GM04504 (cell line): ENCODE results near the gene IFIT3.
"Not testable (repeated sequence)": the region's sequence is repeated elsewhere in the genome, so short reads cannot be mapped to it uniquely, and the experiment has no call there.

Source experiments
- DNase-seq: peaks from one replicate; pipeline ENCODE4 v3.0.0-alpha.2; 2012; ENCODE audit warnings: low read depth

The IFIT3 gene

DNA sequence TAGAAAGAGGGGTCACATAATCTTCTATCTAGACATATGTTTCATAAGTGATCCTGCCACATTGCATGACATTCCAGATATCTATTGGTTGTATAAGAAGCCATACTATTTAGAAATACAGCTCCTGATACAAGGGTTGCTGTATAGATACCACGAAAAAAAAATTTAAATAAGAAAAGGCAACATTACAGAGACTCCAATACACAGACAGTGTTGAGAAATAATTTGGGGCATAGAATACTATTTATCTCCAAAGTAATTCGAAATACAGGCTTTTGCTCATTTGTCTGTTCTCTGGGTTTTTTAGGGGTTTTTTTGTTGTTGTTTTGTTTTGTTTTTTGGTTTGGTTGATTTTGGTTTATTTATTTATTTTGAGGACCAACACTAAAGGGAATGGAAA, 23.4 kb upstream of the IFIT3 start:
- DNase-seq: no peak

DNA sequence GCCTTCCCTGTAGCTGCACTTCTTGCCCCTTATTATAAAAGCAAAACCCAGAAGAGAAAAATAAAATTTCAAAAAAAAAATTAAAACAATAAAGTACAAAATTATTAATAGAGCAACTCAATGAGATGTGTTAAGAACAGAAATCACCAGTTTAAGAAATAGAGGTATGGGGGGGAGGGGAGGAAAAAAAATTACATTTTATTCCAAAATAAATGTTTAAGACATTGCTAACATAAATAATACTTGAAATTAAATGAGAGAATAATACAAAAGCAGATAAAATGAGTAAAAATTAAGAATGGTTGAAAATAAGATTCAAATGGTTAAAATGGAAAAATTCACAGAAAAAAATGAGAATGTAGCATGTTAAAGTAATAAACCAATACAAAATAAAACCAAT, 22.9 kb upstream of the IFIT3 start:
- DNase-seq: no peak

DNA sequence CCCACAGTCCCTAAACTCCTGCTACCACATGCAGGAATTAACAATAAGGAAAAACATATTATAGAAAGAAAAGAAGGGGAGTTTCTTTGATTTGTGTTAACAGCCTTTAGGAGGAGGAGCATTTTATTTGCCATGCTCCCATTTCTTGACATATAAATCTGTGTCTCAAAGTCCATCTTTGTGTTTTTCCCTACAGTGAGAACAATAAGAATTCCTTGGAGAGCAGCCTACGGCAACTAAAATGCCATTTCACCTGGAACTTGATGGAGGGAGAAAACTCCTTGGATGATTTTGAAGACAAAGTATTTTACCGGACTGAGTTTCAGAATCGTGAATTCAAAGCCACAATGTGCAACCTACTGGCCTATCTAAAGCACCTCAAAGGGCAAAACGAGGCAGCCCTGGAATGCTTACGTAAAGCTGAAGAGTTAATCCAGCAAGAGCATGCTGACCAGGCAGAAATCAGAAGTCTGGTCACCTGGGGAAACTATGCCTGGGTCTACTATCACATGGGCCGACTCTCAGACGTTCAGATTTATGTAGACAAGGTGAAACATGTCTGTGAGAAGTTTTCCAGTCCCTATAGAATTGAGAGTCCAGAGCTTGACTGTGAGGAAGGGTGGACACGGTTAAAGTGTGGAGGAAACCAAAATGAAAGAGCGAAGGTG, 21.9 kb upstream of the IFIT3 start:
- no peak for DNase-seq

DNA sequence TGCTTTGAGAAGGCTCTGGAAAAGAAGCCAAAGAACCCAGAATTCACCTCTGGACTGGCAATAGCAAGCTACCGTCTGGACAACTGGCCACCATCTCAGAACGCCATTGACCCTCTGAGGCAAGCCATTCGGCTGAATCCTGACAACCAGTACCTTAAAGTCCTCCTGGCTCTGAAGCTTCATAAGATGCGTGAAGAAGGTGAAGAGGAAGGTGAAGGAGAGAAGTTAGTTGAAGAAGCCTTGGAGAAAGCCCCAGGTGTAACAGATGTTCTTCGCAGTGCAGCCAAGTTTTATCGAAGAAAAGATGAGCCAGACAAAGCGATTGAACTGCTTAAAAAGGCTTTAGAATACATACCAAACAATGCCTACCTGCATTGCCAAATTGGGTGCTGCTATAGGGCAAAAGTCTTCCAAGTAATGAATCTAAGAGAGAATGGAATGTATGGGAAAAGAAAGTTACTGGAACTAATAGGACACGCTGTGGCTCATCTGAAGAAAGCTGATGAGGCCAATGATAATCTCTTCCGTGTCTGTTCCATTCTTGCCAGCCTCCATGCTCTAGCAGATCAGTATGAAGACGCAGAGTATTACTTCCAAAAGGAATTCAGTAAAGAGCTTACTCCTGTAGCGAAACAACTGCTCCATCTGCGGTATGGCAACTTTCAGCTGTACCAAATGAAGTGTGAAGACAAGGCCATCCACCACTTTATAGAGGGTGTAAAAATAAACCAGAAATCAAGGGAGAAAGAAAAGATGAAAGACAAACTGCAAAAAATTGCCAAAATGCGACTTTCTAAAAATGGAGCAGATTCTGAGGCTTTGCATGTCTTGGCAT, 21.1 kb upstream of the IFIT3 start:
- no peak for DNase-seq

DNA sequence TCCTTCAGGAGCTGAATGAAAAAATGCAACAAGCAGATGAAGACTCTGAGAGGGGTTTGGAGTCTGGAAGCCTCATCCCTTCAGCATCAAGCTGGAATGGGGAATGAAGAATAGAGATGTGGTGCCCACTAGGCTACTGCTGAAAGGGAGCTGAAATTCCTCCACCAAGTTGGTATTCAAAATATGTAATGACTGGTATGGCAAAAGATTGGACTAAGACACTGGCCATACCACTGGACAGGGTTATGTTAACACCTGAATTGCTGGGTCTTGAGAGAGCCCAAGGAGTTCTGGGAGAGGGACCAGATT, 20.6 kb upstream of the IFIT3 start:
- DNase-seq: no peak

DNA sequence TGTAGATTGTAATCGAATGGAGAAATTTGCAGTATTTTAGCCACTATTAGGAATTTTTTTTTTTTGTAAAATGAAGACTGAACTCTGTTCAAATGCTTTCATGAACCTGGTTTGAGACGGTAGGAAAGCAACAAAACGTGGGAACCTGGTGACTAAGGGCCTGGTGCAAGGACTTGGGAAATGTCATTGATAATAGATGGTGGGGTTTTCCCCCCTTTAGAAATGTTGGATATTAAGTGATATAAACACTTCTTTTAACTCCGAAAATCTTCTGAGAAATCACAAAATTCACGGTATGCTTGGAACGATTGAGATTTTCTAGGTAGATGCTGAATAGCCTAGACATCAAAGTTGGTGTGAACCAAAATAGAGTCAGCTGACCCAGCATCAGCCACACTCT, 19.5 kb upstream of the IFIT3 start:
- DNase-seq: no peak

DNA sequence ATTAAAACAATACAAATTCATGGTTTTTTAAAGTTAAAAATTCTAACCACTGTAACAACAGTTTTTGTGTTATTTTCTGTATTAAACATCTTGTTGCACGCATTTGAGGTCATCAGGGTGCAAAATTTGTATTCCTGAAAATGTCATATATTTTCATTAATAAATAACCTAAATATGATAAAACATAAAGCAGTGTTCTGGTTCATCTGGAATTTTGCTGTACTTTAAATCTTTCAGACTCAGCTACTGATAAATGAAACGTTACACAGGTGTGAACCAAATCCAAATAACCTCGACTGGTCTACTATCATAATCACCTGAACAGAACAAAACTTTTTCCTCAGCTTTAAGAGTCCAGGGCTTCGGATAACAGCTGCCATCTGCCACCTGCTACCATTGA, 19.1 kb upstream of the IFIT3 start:
- DNase-seq: no peak

DNA sequence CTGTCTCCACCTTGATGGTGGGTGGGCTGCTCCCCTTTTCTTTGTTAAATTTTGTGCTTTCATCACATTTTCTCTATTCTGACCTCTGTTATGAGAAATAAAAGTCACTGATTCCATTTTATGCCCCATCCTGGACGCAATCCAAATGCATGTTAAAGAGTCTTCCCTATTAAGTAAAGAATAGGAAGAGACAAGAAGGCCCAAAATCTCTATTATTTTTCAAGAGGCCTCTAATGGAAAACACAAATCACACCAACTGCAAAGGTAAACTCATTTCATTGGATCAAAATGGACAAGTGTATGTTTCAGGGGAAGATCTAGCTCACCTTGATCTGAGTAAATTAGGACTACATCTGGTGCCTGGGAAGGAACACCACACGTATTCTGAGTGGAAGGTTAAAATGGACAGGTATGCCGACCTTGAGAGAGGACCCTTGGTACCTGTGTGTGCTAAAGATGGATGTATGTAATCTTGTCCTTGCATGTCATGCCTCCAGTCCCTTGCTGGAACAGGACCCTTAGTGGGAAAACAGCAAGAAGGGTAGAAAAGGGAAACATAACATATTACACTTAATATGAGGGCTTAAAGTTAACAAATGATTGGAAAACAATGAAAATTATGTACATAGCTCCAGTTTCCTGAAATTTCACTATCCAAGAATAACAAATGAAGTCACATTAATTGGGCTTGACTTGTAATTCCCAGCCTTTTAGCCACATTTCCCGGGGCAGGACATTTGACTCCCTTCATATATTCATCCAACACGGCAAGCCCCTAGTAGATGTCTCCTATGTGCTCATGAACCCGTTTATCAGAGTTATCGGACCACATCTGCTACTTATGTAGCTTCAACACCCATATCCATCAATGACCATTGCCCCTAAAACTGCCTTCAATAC, 18.4 kb upstream of the IFIT3 start:
- no peak for DNase-seq

DNA sequence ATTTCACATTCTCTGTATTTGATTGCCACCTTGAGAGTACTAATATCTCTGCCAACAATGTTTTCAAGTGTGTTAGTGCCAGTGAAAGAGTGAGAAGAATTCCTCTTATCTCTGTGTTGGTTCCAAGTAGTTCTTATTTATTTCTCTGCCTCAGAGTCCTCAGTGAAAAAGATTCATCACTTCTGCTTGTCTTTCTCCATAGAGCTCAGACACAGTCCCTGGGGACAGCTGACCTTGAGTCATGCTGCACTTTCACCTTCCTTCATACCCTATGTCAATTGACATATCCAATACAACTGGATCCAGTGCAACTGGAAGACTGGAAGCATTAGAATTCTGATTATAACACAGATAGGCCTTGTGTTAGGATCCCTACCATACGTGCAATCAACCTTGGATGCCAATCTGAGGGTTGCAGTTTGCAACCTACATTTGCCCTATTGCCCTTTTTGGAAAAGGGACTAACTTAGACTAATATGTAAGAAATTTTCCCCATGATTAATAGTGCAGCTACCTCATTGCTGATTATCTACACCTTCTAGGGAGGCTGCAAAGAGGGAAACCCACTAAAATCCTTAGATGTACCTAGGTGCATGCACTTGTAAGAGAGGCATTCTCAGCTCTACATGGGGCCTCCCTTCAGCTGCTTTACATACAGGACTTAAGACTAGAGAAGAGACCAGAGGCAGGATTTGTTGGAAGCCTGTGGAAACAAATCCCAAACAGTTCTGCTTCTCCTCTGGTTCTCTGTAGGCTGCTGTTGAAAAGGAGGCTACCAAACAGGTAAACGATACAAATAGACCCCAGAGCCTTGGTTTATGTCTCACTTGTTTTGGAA, 17.5 kb upstream of the IFIT3 start:
- no peak for DNase-seq

DNA sequence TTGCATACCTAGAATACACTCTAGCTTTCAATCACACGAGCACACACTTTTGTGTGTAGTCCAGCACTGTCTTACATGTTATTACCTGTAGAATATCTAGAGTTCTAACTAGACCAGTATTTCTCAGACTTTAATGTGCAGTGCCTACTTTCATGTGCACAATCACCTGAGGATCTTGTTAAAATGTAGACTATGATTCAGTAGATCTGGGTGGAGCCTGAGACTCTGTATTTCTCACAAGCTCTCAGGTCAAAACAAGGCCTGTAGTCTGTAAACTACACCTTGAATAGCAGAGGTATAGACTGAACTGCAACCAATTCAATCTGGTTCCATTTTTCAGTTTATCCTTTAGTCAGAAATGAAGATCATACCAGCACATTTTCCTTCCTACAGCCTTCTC, 14.8 kb upstream of the IFIT3 start:
- no peak for DNase-seq

DNA sequence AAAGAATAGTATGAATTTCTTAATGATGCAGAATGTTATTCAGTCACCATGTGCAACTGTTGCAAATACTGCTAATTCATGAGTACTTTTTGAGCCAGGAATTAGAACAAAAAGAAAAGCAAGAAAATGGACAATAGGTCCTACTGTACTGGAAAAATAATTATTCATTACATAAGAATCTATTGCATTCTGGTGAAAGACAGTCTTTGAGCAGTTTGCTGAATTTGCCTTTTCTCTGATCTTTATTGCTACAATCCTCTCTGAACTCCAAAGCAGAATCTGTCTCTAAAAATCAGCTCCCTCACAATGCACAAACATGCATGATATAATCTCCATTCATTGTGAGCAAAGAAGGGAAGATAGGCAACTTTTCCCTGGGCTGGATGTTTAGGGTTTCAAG, 13.1 kb upstream of the IFIT3 start:
- no peak for DNase-seq

DNA sequence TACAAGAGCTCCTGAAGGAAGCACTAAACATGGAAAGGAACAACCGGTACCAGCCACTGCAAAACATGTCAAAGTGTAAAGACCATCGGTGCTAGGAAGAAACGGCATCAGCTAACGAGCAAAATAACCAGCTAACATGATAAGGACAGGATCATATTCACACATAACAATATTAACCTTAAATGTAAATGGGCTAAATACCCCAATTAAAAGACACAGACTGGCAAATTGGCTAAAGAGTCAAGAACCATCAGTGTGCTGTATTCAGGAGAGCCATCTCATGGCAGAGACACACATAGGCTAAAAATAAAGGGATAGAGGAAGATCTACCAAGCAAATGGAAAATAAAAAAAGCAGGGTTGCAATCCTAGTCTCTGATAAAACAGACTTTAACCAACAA, 9.8 kb upstream of the IFIT3 start:
- not testable (repeated sequence) for DNase-seq

DNA sequence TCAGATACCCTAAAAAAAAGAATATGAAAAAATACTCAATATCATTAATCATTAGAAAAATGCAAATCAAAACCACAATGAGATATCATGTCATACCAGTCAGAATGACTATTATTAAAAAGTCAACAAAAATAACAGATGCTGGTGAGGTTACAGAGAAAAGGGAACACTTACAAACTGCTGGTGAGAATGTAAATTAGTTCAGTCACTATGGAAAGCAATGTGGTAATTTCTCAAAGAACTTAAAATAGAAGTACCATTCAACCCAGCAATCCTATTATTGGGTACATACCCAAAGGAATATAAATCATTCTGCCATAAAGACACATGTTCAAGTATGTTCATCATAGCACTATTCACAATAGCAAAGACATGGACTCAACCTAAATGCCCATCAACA, 2.7 kb upstream of the IFIT3 start:
- DNase-seq: not testable (repeated sequence)

DNA sequence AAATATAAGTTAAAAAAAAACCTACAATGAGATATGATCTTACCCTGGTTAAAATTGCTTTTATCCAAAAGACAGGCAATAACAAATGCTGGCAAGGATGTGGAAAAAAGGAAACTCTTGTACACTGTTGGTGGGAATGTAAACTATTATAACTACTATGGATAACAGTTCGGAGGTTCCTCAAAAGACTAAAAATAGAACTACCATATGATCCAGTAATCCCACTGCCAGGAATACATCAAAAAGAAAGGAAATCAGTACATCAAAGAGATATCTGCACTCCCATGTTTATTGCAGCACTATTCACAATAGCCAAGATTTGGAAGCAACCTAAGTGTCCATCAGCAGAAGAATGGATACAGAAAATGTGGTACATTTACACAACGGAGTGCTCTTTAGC, 1.9 kb upstream of the IFIT3 start:
- not testable (repeated sequence) for DNase-seq

DNA sequence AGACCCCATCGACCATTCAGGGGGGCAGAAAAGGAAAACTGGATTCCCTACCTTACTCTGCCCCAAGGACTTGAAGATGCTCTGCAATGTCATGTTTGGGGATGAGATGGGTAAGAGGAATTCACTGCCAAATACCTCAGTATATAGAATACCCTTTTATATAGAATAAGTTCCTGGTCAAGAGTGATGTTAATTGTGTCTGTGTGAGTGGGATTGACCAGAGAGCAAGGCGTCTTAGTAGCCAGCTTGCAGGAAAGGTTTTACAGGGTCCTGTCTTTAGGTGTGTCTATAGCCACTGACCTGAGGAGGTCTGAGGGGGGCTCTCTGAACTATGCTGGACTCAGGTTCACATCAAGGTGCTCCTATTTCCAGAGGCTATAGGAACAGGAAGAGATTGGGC, 1.4 kb downstream of the IFIT3 start:
- no peak for DNase-seq

DNA sequence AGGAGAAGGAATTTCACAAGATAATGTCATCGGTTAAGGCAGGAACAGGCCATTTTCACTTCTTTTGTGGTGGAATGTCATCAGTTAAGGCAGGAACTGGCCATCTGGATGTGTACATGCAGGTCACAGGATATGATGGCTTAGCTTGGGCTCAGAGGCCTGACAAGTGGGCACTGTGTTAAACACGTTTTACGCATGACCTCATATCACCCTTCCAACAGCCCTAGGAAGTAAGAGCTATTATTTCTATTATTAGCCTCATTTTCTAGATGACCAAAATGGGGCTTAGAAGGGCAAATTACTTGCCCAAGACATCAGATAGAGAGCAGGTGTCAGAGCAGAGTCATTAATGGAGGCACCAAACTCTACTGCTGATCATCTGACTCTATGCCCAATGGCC, 2.2 kb downstream of the IFIT3 start:
- DNase-seq: not testable (repeated sequence)

DNA sequence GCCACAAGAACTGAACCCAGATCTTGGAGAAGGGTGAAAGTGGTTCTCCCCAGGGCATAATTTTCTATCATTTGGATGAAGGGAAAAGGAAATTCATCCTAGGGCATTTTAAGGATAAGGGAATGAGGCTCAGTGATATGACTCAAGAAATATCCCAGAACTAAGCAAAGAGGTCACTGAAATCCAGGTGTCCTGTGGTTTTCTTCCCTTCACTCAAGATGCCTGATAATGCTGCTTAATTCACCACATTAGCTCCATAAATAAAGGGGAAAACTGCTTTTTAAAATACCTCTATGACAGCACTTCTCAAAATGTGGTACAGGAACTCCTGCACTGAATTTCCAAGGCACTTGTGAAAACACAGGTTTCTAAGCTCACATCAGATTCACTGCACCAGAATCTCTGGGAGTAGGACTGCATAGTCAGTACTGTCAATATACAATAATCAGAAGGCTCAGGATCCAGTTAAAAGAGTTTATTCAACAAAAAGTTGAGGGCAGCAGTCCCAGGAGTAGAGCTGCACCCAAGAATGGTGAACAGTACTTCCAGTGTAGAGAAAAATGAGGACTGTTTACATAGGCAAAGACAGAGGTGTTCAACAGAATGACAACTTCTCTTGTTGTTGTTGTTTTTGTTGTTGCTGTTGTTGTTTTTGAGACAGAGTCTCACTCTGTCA, 2.9 kb downstream of the IFIT3 start:
- no peak for DNase-seq

DNA sequence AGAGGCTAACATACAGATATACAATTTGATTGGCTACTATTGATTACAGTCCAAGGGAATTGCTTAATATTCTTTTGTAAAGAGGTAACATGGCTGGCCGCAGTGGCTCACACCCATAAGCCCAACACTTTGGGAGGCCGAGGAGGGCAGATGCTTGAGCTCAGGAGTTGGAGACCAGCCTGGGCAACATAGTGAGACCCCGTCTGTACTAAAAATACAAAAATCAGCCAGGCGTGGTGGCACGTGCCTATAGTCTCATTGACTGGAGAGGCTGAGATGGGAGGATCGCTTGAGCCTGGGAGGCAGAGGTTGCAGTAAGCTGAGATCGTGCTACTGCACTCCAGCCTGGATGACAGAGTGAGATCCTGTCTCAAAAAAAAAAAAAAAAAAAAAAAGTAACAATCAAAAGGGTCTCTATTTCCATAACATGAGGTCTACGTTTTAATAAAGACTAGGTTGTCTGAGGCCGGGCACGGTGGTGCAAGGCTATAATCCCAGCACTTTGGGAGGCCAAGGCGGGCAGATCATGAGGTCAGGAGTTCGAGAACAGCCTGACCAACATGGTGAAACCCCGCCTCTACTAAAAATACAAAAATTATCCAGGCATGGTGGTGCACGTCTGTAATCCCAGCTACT, 3.8 kb downstream of the IFIT3 start:
- DNase-seq: not testable (repeated sequence)

DNA sequence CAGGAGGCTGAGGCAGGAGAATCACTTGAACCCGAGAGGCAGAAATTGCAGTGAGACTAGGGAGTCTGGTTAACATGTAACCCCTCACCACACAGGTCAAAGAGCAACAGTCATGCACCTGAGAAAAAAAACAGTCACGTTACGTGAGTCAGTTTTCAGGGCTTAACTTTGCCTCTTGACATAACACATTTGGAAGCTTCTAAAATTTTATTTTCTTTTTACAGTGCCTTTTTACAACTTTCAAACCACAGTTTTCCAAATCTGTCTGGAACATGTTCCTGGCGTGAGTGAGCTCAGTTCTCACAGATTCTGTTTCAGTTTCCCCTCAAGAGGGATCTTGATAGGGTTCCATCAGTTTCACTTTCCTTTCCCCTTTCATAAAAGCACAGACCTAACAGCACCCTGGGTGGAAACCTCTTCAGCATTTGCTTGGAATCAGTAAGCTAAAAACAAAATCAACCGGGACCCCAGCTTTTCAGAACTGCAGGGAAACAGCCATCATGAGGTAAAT, 4.4 kb downstream of the IFIT3 start:
- peak; percentile 77 for DNase-seq

DNA sequence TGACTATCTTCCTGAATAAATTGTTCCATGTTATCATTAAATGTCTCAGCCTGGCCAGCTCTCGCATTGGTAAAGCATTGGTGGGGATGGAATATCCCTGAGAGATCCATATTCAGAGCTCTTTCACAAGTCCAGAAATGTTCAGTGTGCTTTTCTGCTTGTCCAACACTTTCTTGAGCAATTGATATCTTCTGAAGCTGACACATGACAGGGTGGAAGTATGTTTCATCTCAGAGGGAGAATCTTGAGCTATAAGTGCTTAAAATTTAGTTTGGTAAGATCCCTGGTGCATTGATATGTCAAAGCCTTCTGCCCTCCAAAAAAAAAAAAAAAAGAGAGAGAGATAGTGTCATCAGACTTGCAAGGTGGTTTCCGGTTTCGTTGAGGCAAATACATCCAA, 7.4 kb downstream of the IFIT3 start:
- DNase-seq: no peak

DNA sequence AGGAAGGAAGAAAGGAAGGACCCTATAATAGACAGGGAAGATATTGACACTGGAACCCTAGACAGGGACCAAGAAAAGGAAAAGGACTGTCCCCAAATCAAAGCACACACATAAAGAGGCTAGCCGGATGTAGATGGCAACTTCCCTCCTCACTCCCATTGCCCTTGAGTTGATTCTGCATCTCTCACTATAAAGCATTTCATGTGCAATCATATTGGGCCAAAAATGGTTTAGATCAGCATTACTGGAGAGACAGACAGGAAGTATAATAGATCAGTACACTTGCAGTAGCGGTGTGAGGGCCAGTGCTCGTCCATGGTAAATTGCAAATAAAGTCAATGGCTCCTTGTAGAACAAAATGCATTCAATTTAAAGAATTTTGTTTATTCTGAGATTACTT, 8.4 kb downstream of the IFIT3 start:
- no peak for DNase-seq
